T-helper 2 cell treated with Interferon-gamma antibody and Interleukin-4, amounts not matched to agents 100 ng/mL and 5 ng/mL, for 36 hours (primary cell): ENCODE measurements around the gene MICU2. TPM values are rescaled to one million over a fixed set of nuclear protein-coding genes. Genes with fewer than 3 reads are reported as not detected.

Source experiments
- intact Hi-C: fragments of 100-400 bp; cut with micrococcal nuclease; formaldehyde crosslinking; loops from one replicate; pipeline ENCODE4 v1.15.1; 2023
- total RNA-seq: library from RNA; stranded (reverse); gene quantifications from 2 replicates; pipeline ENCODE4 v1.2.3, GENCODE V29; 2022

Gene MICU2
- total RNA-seq, 1 donor from 2014 or later = 35.3 TPM

DNA sequence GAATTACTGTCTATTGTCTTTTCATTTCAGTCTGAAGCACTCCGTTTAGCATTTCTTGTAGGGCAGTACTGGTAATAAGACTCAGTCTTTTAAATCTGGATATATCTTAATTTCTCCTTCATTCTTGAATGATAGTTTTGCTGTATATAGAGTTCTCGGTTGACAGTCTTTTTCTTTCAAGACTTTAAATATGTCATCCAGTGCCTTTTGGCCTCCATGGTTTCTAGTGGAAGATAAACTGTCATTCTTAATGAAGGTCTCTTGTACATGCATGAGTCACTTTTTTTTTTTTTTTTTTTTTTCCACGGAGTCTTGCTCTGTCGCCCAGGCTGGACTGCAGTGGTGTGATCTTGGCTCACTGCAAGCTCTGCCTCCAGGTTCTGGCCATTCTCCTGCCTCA is 117.6 kb downstream of the MICU2 start:
- intact Hi-C loops = no loop called here

DNA sequence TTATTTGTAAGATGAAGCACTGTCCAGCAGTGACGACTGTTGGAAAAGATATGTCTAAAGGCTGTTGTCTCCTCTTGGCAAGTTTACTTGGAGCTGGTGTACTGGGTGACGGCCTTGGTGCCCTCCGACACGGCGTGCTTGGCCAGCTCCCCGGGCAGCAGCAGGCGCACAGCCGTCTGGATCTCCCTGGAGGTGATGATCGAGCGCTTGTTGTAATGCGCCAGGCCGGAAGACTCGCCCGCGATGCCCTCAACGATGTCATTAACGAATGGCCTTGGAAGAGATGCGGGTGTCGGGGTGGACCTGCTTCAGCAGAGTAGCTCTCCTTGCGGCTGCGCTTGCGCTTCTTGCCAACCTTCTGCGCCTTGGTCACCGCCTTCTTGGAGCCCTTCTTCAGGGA is 120.2 kb downstream of the MICU2 start:
- intact Hi-C loops = no loop called here

DNA sequence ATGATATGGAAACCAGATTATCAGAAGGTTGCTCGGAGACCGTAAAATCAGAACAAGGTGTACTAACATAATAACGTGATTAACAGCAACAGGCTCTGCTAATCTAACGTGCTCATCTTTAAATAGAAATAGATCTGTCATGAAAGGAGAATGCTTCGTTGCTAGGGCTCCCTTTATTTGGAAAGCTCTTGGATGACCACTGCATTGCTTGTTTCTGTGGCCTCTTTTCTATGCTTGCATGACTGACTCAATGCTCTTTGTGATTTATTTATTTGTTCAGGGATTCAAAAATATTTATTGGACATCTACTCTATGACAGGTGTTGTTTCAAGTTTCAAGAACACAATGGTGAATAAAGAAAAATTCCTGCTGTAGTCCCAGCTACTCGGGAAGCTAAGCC is 122.6 kb downstream of the MICU2 start:
- intact Hi-C loops = no loop called here

DNA sequence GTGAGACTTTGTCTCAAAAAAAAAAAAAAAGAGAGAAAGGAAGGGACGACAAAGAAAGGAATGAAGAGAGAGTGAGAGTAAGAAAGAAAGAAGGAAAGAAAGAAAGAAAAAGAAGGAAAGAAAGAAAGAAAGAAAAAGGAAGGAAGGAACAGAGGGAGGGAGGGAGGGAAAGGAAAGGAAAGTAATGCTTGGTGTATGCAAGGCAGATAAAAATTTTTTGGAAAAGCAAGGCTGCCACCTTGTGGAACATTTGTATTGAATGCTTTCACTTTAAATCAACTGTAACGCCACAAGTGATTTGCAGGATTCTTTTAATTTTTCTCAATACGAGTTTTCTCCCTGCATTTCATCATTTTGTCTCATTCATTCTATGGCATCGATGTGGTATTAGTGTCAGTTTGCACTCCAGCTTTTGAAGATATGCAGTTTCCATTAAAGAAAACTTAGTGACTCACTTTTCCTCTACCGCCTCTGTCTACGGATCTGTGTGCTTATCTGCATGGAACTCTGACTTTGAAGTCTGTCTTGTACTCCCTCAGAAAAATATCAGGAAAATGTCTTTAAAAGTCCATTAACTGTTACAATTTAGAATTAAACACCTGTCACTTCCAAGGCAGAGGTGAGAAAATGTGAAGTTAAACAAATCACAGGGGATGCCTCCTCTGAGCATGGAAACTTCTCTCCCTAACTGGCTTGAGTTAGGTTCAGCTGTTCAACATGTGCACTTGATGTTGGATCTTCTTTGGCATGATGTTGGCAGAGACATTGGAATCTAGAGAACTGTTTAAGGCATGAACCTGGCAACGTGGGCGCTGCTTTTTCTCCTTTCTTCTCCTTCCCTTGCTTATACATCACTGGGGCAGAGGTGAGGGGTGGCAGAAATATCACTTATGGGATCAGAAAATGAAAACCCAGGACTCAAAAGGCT is 124.8 kb downstream of the MICU2 start:
- intact Hi-C loops = loop anchor here (1.0 to 10.0 kb wide), 3 partner anchors 369 to 984 kb away; no protein-coding TSS in a partner anchor

DNA sequence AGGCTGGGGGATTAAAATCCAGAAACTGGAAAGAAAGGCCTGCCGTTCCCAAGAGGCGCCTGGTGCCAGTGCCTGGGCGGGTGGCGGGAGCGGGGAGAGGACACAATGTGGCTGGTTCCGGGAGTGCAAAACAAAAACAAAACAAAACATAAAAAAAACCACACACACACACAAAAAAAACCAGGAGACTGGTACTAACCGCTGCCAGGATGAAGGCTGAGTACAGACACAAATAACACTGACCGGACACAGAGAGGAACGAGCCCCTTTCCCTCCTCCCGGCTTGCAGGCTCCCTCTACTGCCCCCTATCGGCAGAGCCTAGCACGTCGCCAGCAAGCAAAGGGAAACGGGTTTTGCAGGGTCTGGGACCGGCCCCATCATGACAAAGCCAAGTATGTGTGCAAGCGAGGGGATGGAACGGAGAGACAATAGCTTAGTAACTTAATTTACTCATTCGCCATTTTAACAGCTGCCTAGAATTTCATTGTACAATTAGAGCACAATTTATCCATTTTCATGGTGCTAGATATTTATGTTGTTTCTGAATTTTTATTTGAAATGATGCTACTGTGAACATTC is 127.0 kb downstream of the MICU2 start:
- intact Hi-C loops = loop anchor here (1.0 to 10.0 kb wide), 4 partner anchors 18 to 982 kb away; partner anchors contain the start of genes MRPL57, SKA3 and ZDHHC20

DNA sequence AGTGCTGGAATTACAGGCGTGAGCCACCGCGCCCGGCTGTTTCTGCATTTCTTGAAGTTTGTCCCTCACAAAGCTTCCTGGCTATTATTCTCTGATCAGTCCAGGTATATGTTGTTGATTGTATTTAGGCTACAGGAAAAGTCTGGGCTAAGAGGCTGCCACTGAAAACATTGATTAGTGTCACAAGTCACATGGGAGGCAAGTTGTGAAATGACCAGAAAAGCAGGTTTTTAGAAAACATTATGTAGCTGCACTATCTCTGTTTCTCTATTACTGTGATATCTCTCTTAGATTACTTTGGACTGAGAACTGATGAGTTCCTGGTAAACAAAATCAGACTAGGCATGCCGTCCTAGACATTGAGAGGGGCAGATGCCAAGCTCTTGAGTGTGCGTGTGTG is 128.9 kb downstream of the MICU2 start:
- intact Hi-C loops = loop anchor here (10.0 kb wide), 1 partner anchor 980 kb away; no protein-coding TSS in a partner anchor

DNA sequence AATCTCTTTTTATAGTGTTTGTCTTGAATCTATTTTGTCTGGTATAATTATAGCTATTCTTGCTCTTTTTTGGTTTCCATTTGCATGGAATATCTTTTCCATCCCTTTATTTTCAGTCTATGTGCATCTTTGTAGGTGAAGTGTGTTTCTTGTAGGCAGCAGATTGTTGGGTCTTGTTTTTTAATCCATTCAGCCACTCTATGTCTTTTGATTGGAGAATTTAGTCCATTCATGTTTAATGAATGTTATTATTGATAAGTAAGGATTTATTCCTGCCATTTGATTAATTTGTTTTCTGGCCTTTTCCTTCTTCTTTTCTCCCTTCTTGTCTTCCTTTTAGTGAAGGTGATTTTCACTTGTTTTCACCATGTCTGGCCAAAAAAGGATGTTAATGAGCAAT is 133.2 kb downstream of the MICU2 start:
- intact Hi-C loops = loop anchor here (10.0 kb wide), 1 partner anchor 976 kb away; no protein-coding TSS in a partner anchor

DNA sequence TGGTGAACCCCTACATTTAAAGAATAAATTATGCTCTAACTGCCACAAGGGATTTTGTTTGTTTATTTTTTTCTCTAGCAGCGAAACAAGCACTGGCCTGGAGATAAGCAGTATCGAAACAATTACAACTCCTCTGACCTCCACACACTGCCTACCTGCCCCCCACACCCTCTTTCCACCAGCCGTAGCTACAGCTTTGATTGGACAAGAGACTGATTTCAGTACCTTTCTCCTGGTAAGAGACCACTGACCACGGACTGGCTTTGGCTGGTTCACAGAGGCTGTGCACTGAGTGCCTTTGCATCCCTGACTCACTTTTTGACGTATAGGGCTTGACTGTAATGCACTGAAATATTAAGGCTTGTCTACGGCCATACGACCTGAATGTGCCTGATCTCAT is 137.4 kb downstream of the MICU2 start:
- intact Hi-C loops = no loop called here

DNA sequence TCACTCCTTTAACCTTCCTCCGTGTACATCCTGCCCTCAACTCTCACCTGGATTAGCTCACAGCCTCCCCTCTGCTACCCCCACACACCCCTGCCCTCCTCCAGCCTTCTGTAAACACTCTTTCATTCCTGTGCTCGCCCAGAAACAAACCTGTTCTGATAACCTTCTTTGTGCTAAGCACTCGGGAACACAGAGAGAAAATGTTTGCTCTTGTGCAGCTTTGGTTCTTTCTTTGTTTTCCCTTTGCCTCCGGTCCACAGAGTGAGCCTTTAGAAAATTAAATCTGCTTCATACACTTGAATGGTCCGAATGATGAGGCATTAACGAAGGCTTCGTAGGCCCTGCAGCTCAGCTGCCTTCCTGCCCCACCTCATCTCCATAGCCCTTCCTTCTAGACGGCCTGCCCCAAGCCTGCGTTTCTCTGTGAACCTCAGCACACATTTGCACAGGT is 138.2 kb downstream of the MICU2 start:
- intact Hi-C loops = no loop called here

DNA sequence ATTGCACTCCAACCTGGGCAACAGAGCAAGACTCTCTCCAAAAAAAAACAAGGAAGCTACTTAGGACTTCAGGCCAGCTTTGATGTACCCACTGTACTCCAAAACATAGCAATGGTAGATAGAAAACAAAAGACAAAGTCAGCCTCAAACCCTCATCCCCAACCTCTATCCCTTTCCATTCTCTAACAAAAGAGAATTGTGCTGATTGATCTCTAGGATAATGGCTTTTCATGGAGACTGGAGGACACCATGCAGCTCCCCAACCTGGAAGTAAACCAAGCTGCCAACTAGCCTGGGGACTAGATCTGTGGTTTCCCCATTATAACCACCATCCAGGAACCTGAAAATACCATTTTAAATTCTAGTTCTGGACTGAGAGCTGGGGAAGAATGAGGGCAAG is 140.5 kb downstream of the MICU2 start:
- intact Hi-C loops = no loop called here

DNA sequence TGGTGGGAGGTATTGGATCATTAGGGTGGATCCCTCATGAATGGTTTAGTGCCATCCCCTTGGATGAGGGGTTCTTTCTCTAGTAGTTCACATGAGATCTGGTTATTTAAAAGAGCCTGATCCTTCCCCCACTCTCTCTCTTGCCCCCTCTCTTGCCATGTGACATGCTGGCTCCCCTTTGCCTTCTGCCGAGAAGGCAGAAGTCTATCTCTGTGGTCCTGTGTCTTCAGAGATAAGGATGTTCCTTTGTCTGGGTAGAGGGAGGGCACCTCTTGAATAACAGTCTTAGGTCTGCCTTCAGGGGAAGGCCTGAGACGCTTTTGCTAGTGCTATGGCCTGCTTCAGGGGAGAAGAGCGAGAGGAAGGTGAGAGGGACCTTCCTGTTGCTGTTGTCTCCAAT is 142.8 kb downstream of the MICU2 start:
- intact Hi-C loops = no loop called here

DNA sequence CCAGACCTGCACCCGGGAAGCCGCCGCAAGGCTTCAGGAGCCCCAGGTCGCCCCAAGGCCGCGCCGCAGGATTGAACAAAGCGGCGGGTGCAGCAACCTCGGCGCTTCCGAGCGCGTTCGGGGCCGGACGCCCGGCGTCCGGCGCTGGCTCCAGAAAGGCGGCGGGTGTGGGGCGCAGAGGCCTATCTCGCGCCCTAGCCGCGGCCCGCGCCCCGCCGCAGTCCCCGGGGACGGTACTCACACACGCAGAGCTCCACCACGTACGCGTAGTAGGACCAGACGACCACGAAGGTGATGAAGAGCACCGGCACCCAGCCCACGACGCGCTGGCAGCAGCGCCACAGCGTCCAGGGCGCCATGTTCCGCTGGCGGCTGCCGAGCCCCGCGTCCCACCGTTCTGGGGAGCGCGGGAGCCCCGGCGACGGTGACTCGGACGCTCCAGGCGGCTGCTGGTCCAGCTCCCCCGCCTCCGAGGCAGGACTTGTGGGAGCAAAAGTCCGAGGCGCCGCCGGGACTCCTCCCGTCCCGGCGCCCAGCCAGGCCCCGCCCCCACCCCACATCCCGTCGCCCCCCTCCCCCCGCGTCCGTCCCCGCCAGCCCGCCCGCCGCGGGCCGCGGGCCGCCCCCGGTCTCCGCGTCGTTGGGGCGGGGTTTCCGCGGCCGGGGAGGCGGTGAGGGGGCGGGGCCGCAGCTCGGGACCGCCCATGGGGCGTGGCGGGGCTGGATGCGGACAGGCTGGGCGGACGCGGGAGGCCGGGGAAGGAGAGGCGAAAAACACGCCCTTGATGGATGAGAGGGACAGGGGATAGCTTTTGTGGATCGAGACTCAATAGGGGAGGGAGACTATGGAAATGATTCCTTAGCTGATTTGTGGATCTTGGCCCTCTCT is 144.9 kb downstream of the MICU2 start, which contains the start of gene ZDHHC20:
TSS of gene ZDHHC20 (minus strand) at position 491 of the 889 bp plus-strand sequence. CDS start at position 359, 132 bp downstream.
- intact Hi-C loops = loop anchor here (1.0 to 2.0 kb wide), 6 partner anchors 18 to 283 kb away; partner anchors contain the start of genes MRPL57 and SKA3

DNA sequence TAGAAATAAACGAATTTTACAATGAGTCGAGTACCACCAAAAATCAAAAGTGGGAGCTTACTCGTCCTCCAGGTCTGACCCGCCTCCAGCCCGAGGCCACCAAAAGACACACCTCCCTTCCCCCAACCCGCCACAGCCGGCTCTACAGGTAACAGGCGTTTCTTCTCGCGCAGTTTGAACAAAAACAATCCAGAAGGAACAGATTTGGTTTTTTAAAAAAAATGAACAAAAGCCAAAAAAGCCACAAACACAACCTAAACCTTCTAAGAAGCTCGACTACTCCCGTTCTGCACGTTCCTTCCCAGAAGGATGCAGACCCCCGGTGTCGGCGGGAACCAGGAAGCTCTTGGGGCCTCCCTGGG is 145.5 kb downstream of the MICU2 start:
- intact Hi-C loops = loop anchor here (1.0 to 2.0 kb wide), 4 partner anchors 22 to 282 kb away; partner anchors contain the start of genes MRPL57 and SKA3

DNA sequence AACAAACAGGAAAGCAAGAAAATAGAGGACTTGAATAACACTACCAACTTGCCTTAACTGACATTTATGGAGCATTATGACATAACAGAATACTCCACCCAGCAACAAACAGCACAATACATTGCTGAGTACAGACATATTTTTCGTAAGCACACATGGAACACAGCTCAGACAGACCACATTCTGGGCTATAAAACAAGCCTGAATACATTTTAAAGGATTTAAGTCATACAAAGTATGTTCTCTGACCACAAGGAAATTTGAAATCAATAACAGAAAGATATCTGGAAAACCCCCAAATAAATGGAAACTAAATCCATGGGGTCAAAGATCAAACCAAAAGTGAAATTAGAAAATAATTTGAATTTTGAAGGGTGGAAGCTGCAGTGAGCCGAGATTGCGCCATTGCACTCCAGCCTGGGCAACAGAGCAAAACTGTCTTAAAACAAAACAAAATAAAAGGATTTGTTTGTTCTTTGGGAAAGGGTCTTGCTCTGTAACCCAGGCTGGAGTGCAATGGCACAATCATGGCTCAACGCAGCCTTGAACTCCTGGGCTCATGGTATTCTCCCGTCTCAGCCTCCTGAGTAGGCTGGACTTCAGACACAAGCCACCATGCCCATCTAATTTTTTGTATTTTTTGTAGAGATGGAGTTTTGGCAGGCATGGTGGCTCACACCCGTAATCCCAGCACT is 150.4 kb downstream of the MICU2 start:
- intact Hi-C loops = no loop called here

DNA sequence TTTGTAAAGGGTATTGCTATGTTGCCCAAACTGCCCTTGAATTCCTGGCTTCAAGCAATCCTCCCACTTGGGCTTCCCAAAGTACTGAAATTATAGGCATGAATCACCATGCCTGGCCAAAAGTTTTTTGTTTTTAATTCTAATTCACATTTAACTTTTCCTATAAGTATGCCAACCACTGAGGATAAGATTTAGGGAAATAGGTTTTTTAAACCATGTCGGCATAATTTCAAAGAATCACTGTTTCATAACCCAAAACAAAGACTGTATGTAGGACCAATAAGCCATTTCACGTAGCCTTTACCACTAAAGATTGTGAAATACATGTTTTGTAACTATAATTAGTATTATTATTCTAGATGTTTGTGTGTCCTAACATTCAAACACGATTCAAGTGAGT is 153.0 kb downstream of the MICU2 start:
- intact Hi-C loops = no loop called here

DNA sequence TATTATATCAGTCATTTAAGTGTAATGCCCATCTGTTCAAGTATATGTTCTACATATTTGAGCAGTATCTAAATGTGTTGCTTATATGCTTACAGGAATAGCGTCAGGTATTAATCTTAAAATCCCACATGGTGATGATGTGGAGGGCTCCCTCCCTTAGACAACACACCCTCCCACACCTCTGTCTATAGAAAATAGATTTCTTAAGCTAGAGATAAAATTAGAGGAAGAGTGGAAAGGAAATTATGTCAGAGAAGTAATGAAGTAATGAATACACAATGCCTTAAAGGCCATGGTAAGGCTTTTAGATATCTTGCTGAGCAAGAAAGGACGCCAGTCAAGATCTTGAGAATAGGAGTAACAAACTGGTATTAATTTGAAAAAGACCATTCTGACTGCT is 157.3 kb downstream of the MICU2 start:
- intact Hi-C loops = no loop called here

DNA sequence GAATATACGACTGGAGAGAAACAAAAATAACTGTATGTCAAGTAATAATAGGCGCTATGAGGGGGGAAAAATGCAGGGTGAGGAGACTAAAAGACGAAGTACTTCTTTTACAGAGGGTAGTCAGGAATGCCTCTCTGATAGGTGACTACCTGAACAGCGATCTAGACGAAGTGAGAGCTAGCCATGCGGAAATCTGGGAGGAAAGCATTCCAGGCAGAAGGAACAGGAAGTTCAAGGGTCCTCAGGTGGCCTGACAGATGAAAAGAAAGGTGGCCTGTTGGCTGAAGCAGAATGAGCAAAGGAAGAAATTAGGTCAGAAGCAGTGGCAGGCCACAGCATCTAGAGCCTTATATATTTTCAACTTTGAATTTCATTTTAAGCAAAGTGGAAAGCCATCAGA is 158.2 kb downstream of the MICU2 start:
- intact Hi-C loops = no loop called here

DNA sequence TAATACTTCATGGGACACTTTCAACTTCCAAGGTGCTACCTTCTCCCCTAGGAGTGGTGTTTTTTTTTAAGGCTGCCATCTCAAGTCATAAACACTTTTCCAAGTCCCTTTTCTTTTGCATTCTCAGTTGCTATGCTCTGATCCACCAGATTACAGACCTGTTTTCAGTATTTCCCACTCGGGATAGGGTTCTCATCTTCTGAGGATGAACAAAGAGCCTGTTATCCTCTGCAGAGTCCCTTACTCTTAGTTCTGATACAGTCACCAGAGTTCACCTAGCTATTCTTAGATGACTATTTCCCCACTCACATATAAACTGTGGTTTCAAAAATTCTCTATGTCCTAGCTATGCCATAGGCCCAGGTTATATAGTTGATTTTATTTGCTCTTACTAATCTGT is 160.8 kb downstream of the MICU2 start:
- intact Hi-C loops = no loop called here
